Upper lobe of left lung (tissue), 4 donors: ENCODE results near the gene STEAP3.

Experiments
- CTCF ChIP-seq, 6 experiments: fragments of 450-650 bp in 4 of 6; fragments of 200-600 bp in 2 of 6; sonication (generic) in 2 of 6; IDR thresholded peaks; one replicate each; pipeline ENCODE4 v1.5.1; 2016 to 2019; ENCODE audit warnings: antibody characterized with exemption in 6 of 6
- POLR2A ChIP-seq, 4 donors: fragments of 450-650 bp; IDR thresholded peaks; one replicate each; pipeline ENCODE4 v1.5.1; 2016 to 2017; ENCODE audit warnings: antibody characterized with exemption in 4 of 4, mild to moderate bottlenecking in 2 of 4

- TF ChIP-seq POLR2A (IDR thresholded peaks at IDR 0.05) (no peak), CTCF (IDR thresholded peaks at IDR 0.05) (no peak)
Measured at GRCh38 chr2:119311831-119312230, 88.2 kb downstream of the STEAP3 start.
